Testis (tissue), 2 donors: Measurements from ENCODE around the gene MYORG.

Experiments used
- POLR2A ChIP-seq: fragments of 450-650 bp; IDR thresholded peaks from one replicate; pipeline ENCODE4 v1.6.1; 2017; ENCODE audit warnings: antibody characterized with exemption, mild to moderate bottlenecking, moderate library complexity
- TF ChIP-seq, protein P1 (sequence below), 3 experiments: fragments of 450-650 bp in 2 of 3; fragments of 200-600 bp in 1 of 3; sonication (generic) in 1 of 3; IDR thresholded peaks; one replicate each; pipeline ENCODE4 v1.5.1; 2016 to 2019; ENCODE audit warnings: antibody characterized with exemption in 3 of 3, mild to moderate bottlenecking in 2 of 3, moderate library complexity in 1 of 3

DNA sequence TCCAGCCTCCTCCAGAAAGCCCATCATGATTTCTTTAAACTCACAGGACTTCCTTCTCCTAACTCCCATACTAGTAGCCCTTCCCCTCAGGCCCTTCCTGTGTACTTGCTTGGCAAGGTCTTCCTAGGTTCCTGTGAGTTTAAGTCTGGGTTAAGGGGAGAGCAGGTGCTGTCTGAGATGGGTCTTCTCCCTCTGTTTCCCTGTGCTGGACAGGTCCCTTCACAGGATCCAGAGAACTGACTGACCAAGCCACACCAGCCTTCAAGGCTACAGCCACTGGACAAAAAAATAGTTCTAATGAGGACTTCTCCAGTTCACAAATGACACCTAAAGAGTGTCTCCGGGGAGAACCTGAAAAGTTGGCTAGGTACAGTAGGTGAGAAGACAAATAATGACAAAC is 29.5 kb upstream of the MYORG start:
- TF ChIP-seq POLR2A = no peak
- TF ChIP-seq, protein P1, sequence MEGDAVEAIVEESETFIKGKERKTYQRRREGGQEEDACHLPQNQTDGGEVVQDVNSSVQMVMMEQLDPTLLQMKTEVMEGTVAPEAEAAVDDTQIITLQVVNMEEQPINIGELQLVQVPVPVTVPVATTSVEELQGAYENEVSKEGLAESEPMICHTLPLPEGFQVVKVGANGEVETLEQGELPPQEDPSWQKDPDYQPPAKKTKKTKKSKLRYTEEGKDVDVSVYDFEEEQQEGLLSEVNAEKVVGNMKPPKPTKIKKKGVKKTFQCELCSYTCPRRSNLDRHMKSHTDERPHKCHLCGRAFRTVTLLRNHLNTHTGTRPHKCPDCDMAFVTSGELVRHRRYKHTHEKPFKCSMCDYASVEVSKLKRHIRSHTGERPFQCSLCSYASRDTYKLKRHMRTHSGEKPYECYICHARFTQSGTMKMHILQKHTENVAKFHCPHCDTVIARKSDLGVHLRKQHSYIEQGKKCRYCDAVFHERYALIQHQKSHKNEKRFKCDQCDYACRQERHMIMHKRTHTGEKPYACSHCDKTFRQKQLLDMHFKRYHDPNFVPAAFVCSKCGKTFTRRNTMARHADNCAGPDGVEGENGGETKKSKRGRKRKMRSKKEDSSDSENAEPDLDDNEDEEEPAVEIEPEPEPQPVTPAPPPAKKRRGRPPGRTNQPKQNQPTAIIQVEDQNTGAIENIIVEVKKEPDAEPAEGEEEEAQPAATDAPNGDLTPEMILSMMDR (IDR thresholded peaks at IDR 0.05) = no peak
